GM21723 (cell line): ENCODE results near the gene RPL7A.

Source experiments
- ATAC-seq: cut with Tn5 transposase; IDR thresholded peaks from one replicate; pipeline ENCODE4 v1.9.1; 2021; ENCODE audit warnings: mild to moderate bottlenecking, moderate library complexity; ENCODE audit not compliant: unreplicated experiment

The RPL7A gene

GRCh38 chr9:133346021-133346785, 1.8 kb upstream of the RPL7A start:
- ATAC-seq, result no peak

GRCh38 chr9:133347515-133347984, 468 bp upstream of the RPL7A start:
- ATAC-seq, result peak; percentile 28

- ATAC-seq, result no peak
Measured at GRCh38 chr9:133348718-133349573, 928 bp downstream of the RPL7A start.

- ATAC-seq, result no peak
Measured at GRCh38 chr9:133349965-133350616, 2.1 kb downstream of the RPL7A start.

GRCh38 chr9:133351526-133351907, 3.5 kb downstream of the RPL7A start:
- no peak for ATAC-seq

GRCh38 chr9:133351908-133352634, 4.1 kb downstream of the RPL7A start:
- ATAC-seq, result no peak

GRCh38 chr9:133352635-133353340, 4.8 kb downstream of the RPL7A start:
- ATAC-seq, result no peak

DNA sequence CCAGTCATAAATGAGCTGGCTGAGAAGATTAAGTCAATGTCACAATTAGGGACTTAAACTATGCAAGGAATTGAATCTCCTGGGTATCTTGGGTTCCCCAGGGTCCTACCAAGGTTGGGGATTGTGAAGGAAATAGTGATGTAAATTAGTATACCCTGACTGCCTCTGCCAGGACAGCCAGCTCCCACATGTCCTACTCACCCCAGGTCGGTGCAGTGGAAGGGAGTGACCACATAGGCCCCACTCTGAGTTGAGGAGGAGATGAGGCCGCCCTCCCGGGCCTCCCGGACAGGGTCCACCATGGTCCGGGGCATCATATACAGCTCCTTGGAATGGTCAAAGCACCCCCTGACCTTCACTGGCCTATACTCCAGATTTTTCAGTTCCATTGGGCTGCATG, 5.5 kb downstream of the RPL7A start:
- ATAC-seq, result no peak

DNA sequence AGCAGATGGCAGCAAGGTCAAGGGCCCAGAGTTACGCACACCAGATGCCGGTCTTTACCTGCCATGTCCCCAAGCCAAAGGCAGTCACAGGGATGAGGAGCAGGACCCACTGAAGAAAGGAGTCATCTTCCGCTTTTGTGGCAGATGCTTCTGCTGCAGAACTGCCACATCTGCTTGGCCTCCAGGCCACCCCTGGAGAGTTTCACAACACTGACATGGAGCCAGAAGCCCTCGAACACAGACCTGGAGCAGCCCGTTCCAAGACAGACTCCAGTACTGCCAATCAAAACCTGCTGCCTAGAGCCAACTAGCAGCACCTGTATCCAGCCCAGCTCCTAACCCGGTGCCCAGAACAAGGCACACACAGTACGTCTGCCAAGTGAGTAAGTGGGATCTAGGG, 6.7 kb downstream of the RPL7A start:
- ATAC-seq, result no peak

- peak; percentile 20 for ATAC-seq
Measured at GRCh38 chr9:133355881-133356357, 7.9 kb downstream of the RPL7A start.

- peak; percentile 50 for ATAC-seq
Measured at GRCh38 chr9:133356391-133357091, 8.5 kb downstream of the RPL7A start, which contains the start of the genes SURF1 and SURF2. SURF1 (minus strand) TSS chr9:133356487; CDS start chr9:133356453, 34 bp downstream. SURF2 (plus strand) TSS chr9:133356550; CDS start chr9:133356593, 43 bp downstream.

- ATAC-seq, result no peak
Measured at GRCh38 chr9:133357656-133358055, 9.6 kb downstream of the RPL7A start.

- no peak for ATAC-seq
Measured at GRCh38 chr9:133359399-133360175, 11.6 kb downstream of the RPL7A start.

DNA sequence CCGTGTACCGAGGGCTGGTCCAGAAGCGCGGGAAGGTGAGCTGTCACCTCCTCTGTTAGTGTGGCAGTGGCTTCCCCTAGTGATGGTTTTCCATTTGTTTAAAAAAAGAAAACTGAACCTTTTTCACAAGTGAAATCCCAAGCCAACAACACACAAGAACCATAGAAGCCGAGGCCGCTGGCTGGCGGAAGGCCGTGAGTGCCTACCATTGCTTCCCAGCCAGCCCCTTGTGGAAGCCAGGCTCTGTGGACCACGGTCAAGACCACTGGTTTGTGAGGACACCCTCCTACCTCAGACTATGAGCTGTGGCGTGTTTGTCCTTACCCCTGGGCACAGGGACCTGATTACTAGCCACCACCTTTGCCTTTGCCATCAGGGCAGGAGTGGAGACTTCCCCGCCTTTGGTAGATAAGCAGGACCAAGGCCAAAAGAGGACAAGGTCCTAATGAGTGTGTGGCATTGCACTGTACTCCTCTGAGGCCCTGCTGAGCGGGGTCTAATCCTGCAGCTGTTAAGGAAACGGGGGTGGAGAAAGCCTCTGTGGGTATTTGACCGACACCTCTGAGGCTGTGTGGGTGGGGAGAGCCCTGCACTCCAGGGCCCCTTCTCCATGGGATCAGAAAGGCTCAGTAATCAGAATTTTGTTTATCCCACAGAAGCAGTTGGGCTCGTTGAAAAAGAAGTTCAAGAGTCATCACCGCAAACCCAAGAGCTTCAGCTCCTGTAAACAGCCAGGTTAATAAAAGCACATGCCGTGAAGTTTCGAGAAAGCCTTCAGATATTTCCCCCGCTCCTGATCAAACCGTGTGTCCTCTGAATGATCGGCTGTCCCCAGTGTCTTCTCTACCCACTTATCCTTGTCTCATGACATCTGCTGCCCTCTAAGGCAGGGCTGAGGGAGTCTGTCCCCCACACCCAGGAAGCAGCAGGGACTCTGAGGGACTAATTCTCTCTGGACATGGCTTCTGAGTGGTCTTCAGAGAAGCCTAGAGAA, 12.7 kb downstream of the RPL7A start:
- no peak for ATAC-seq

DNA sequence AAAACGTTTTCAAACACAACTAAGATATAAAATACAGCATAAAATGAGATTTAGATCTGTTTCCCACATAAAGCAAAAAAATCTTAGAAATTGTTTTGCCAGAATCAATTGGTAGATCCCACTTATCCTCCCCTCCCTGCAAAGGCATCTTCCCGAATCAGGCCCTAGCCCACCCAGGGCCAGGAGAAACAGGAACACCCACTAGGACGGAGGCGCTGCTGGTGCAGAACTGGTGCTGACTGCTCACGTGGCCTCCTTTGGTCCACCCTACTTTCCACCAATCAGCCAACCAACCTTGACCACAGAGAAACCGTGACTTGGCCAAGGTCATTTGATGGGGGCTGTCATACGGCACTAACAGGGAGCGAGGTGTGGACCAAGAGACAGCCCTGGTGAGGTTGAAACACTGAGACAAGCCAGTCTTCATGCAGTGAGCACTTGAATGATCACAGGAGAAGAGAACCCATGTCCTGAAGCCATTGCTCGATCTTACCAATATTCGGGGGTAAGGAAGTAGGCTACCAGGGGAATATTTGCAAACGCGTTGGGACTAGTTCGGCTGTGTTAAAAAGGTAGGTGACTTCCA, 13.6 kb downstream of the RPL7A start:
- ATAC-seq, result no peak

DNA sequence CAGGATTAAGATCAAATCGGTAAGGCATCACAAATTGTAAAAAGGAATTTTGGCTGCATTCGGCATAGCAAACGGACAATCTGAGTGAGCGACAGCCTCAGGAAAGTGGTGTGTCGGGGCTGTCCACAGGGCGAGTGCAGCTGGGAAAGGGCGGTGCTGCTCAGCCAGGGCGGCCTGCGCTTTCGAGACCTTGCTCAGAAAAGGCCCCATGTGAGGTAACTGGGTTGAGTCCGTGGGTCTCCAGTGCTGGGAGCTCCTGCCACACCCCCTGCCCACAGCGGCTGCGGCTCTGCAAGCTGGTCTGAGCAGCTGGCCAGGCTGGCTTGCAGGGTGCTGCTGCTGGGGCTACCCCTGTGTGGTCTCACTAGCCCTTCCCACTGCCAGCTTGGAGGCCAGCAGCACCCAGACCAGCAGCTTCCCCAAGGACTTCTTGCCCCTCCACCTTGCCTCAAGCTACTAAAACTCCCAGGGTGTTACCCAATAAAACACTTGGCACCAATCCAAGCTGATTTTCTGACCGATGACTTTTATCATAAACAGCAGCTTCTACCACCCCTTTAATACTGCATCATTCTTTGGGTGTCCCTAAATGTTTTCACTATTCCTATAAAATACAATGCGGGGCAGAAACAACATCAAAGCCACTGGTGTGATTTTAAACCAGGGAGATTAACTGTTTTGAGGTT, 14.5 kb downstream of the RPL7A start:
- no peak for ATAC-seq
